GM12873 (cell line): ENCODE data around the gene DDX5.

Source experiments
- CTCF ChIP-seq: IDR thresholded peaks from 2 replicates; pipeline ENCODE4 v1.5.1; 2012; ENCODE audit warnings: low read depth, mild to moderate bottlenecking, moderate library complexity, low read length, control low read depth; ENCODE audit not compliant: insufficient read depth; ENCODE audit errors: missing control alignments

DDX5 gene

GRCh38 chr17:64458756-64459155 lies 47.3 kb downstream of the DDX5 start:
- no peak for TF ChIP-seq CTCF

GRCh38 chr17:64457156-64457555 lies 48.9 kb downstream of the DDX5 start:
- no peak for TF ChIP-seq CTCF

- no peak for TF ChIP-seq CTCF
These were observed 49.9 kb downstream of the DDX5 start for GRCh38 chr17:64455993-64456885.

GRCh38 chr17:64449545-64449944 lies 56.5 kb downstream of the DDX5 start:
- TF ChIP-seq CTCF: no peak

- no peak for TF ChIP-seq CTCF
These were observed 57.2 kb downstream of the DDX5 start, which contains the start of gene MILR1 for GRCh38 chr17:64448665-64449512. Gene MILR1, plus strand, starts transcription at chr17:64449115. Its CDS starts 54 bp downstream, at chr17:64449169.
